Liver (tissue), 3 donors: ENCODE results near the gene RNF34.

Source experiments
- CTCF ChIP-seq: fragments of 150-350 bp; IDR thresholded peaks from 2 replicates; pipeline ENCODE4 v1.5.1; 2017; ENCODE audit warnings: improper control_type of control experiment, low read depth, low read length; ENCODE audit not compliant: missing input control
- GABPA ChIP-seq, 2 donors: IDR thresholded peaks in 1 of 2; conservative IDR thresholded peaks in 1 of 2; 2 replicates each; pipeline ENCODE4 v1.6.1; 2016; ENCODE audit warnings: antibody characterized with exemption in 2 of 2, mild to moderate bottlenecking in 1 of 2, moderate library complexity in 1 of 2
- donor health status: healthy.
- donor health status: healthy.

GRCh38 chr12:121452340-121452984 lies 52.5 kb downstream of the RNF34 start:
- no peak for TF ChIP-seq GABPA (IDR thresholded peaks at IDR 0.05 in 1 of 2, conservative IDR thresholded peaks at IDR 0.05 in 1 of 2)
- TF ChIP-seq CTCF = no peak
